Keratinocyte (primary cell): ENCODE results near the gene OLFML3. TPM values are rescaled to one million over a fixed set of nuclear protein-coding genes. Genes with fewer than 3 reads are reported as not detected.

Experiments used
- DNase-seq: peaks from one replicate; pipeline ENCODE4 v3.0.0-alpha.2; 2011; ENCODE audit warnings: low read depth, missing footprints, low spot score
- FAIRE-seq: peaks from 2 replicates; lab custom pipeline; 2011; peaks lifted over from hg19 to GRCh38; lab: Jason Lieb, UNC
- H2AFZ ChIP-seq: 2 replicates; pipeline ENCODE4 v1.6.0; 2012; ENCODE audit warnings: low read length, control low read depth, inconsistent platforms; ENCODE audit not compliant: control insufficient read depth
- H3K27ac ChIP-seq: 2 replicates; pipeline ENCODE4 v1.5.1; 2011; ENCODE audit warnings: low read length; ENCODE audit not compliant: control insufficient read depth, insufficient read depth
- H3K27me3 ChIP-seq: 3 replicates; pipeline ENCODE4 v1.6.0; 2011; ENCODE audit warnings: low read length; ENCODE audit not compliant: control insufficient read depth, insufficient read depth; ENCODE audit errors: extremely low read depth
- H3K36me3 ChIP-seq, 2 experiments: 2 replicates in 1 of 2; 3 replicates in 1 of 2; pipeline ENCODE4 v1.5.1; 2011; ENCODE audit warnings: low read length in 2 of 2, mild to moderate bottlenecking in 1 of 2; ENCODE audit not compliant: control insufficient read depth in 2 of 2, insufficient read depth in 2 of 2; ENCODE audit errors: extremely low read depth in 1 of 2
- H3K4me1 ChIP-seq: 3 replicates; pipeline ENCODE4 v1.5.1; 2011; ENCODE audit warnings: low read length; ENCODE audit not compliant: control insufficient read depth, insufficient read depth; ENCODE audit errors: extremely low read depth
- H3K4me2 ChIP-seq: 3 replicates; pipeline ENCODE4 v1.6.0; 2011; ENCODE audit warnings: low read depth, low read length; ENCODE audit not compliant: control insufficient read depth, insufficient read depth; ENCODE audit errors: extremely low read depth
- H3K4me3 ChIP-seq, 3 experiments: fragments of 200-600 bp in 1 of 3; sonication (generic) in 1 of 3; 2 replicates in 2 of 3; 3 replicates in 1 of 3; pipeline ENCODE4 v1.5.1; 2011 to 2016; ENCODE audit warnings: low read length in 3 of 3, mild to moderate bottlenecking in 3 of 3, control low read depth in 2 of 3, inconsistent platforms in 1 of 3, low read depth in 1 of 3, mixed read lengths in 1 of 3, mixed run types in 1 of 3, moderate library complexity in 1 of 3; ENCODE audit not compliant: control insufficient read depth in 2 of 3, insufficient read depth in 2 of 3; ENCODE audit errors: extremely low read depth in 1 of 3
- H3K79me2 ChIP-seq: 2 replicates; pipeline ENCODE4 v1.6.0; 2012; ENCODE audit warnings: low read length; ENCODE audit not compliant: control insufficient read depth, insufficient read depth
- H3K9ac ChIP-seq: 3 replicates; pipeline ENCODE4 v1.6.0; 2011; ENCODE audit warnings: low read length; ENCODE audit not compliant: control insufficient read depth, insufficient read depth; ENCODE audit errors: extremely low read depth
- H3K9me1 ChIP-seq: 3 replicates; pipeline ENCODE4 v1.6.0; 2011; ENCODE audit warnings: low read length; ENCODE audit not compliant: control insufficient read depth, insufficient read depth; ENCODE audit errors: extremely low read depth
- H3K9me3 ChIP-seq: 2 replicates; pipeline ENCODE4 v1.5.1; 2012; ENCODE audit warnings: low read depth, low read length; ENCODE audit not compliant: control insufficient read depth
- H4K20me1 ChIP-seq: 3 replicates; pipeline ENCODE4 v1.6.0; 2011; ENCODE audit warnings: low read length; ENCODE audit not compliant: control insufficient read depth, insufficient read depth; ENCODE audit errors: extremely low read depth
- EZH2 ChIP-seq: IDR thresholded peaks from one replicate; pipeline ENCODE4 v1.6.1; 2012; ENCODE audit warnings: inconsistent platforms, mild to moderate bottlenecking, low read length, moderate library complexity
- dilution Hi-C: fragments of 300-500 bp; cut with MboI; formaldehyde crosslinking; loops from one replicate; pipeline ENCODE4 v1.7.0; 2020; ENCODE audit warnings: low sequenced_read_pairs; ENCODE audit not compliant: extremely low pct_ligation_motif_present
- polyA minus RNA-seq, 3 experiments: library from RNA; depleted of rRNA, polyadenylated mRNA; stranded (reverse); fragments of >200 nt; gene quantifications; 1 replicate in 1 of 3; 2 replicates in 1 of 3; 3 replicates in 1 of 3; pipeline ENCODE4 v1.2.3, GENCODE V29; 2011
- polyA plus RNA-seq, 5 experiments: library from polyadenylated mRNA; depleted of rRNA in 3 of 5; stranded (reverse) in 3 of 5; stranded (forward) in 1 of 5; unstranded in 1 of 5; fragments of >200 nt; gene quantifications; 1 replicate in 1 of 5; 2 replicates in 3 of 5; 3 replicates in 1 of 5; pipeline versions ENCODE4 v1.2.1 to v1.2.3, GENCODE V29; 2011 to 2012; ENCODE audit warnings: missing spikeins in 2 of 5, low read depth in 1 of 5, low replicate concordance in 1 of 5
- TF ChIP-seq, protein P1 (sequence below), 3 experiments: IDR thresholded peaks in 1 of 3; conservative IDR thresholded peaks in 1 of 3; optimal IDR thresholded peaks in 1 of 3; 2 replicates in 2 of 3; 3 replicates in 1 of 3; pipeline versions ENCODE3 to v1.5.1; 2011; ENCODE audit warnings: low read length in 3 of 3, mild to moderate bottlenecking in 3 of 3, moderate library complexity in 2 of 3, control low read depth in 1 of 3, inconsistent platforms in 1 of 3; ENCODE audit not compliant: insufficient read depth in 2 of 3; ENCODE audit errors: extremely low read depth in 1 of 3

The OLFML3 gene
- polyA plus RNA-seq (2.3 to 4.4 TPM (median 2.8 TPM) in 3 replicates), polyA minus RNA-seq (2.6 to 3.9 TPM (median 2.9 TPM) in 3 replicates)
- not detected for polyA plus RNA-seq (2011; ENCODE audit: low read depth)
- 1.1 and 1.3 TPM in 2 replicates for polyA plus RNA-seq (2011; cell fraction: cytosol; rRNA removed)
- 3.6 and 3.7 TPM in 2 replicates for polyA plus RNA-seq (2011; cell fraction: nucleus; rRNA removed)
- polyA plus RNA-seq (2012; ENCODE audit: low replicate concordance): 3.8 TPM in 1 of 2 replicates, not detected in the other
- polyA minus RNA-seq (2011; cell fraction: cytosol; rRNA and poly(A)+ RNA removed): 0.96 TPM
- polyA minus RNA-seq (2011; cell fraction: nucleus; rRNA and poly(A)+ RNA removed): 1.1 and 1.8 TPM in 2 replicates

- Histone ChIP-seq H3K9me3 (no peaks in the 10 kb centered on the region), H3K4me2 (peak within 1 kb of the TSS; percentile 82), H4K20me1 (no peaks in the 10 kb centered on the region), H3K79me2 (no peaks in the 10 kb centered on the region), H3K36me3 (peaks cover 0 to 1% of the 10 kb centered on the region in 2 experiments), H3K9ac (peak within 1 kb of the TSS; percentile 13), H3K4me3 (peak within 1 kb of the TSS in 2 of 3 experiments; percentile 31 to 46), H3K27ac (peak within 1 kb of the TSS; percentile 36), H3K4me1 (peaks cover 11% of the 10 kb centered on the region), H3K27me3 (no peaks in the 10 kb centered on the region), H3K9me1 (no peaks in the 10 kb centered on the region), H2AFZ (peak within 1 kb of the TSS; percentile 24)
- no peak for TF ChIP-seq EZH2
- TF ChIP-seq, protein P1, sequence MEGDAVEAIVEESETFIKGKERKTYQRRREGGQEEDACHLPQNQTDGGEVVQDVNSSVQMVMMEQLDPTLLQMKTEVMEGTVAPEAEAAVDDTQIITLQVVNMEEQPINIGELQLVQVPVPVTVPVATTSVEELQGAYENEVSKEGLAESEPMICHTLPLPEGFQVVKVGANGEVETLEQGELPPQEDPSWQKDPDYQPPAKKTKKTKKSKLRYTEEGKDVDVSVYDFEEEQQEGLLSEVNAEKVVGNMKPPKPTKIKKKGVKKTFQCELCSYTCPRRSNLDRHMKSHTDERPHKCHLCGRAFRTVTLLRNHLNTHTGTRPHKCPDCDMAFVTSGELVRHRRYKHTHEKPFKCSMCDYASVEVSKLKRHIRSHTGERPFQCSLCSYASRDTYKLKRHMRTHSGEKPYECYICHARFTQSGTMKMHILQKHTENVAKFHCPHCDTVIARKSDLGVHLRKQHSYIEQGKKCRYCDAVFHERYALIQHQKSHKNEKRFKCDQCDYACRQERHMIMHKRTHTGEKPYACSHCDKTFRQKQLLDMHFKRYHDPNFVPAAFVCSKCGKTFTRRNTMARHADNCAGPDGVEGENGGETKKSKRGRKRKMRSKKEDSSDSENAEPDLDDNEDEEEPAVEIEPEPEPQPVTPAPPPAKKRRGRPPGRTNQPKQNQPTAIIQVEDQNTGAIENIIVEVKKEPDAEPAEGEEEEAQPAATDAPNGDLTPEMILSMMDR (optimal IDR thresholded peaks at IDR 0.05 in 1 of 3, IDR thresholded peaks at IDR 0.05 in 1 of 3, conservative IDR thresholded peaks at IDR 0.05 in 1 of 3; ENCODE audit: extremely low read depth in 1 of 3, insufficient read depth in 2 of 3, low read length in 3 of 3): peak; percentile 60 to 81 (median 72)
- dilution Hi-C loops: no loop called here
- DNase-seq (peak; percentile 69), FAIRE-seq (peak; percentile 76)
Measured at GRCh38 chr1:113978863-113979702, at the start of gene OLFML3. Gene OLFML3 (plus strand): TSS chr1:113979474. CDS start chr1:113979517, 43 bp downstream.

- Histone ChIP-seq H2AFZ (peak overlapping the region; percentile 85), H3K4me3 (peak overlapping the region; percentile 89 to 91 (median 90)), H3K27ac (peak overlapping the region; percentile 94), H3K9ac (peak overlapping the region; percentile 94), H3K27me3 (no peaks in the 10 kb centered on the region), H3K9me3 (no peaks in the 10 kb centered on the region), H3K36me3 (no peaks in the 10 kb centered on the region), H4K20me1 (peaks cover 2% of the 10 kb centered on the region), H3K9me1 (no peaks in the 10 kb centered on the region), H3K4me1 (peaks cover 21% of the 10 kb centered on the region), H3K79me2 (peaks cover 50% of the 10 kb centered on the region), H3K4me2 (peak overlapping the region; percentile 100)
- TF ChIP-seq EZH2: no peak
- TF ChIP-seq, protein P1 (optimal IDR thresholded peaks at IDR 0.05 in 1 of 3, IDR thresholded peaks at IDR 0.05 in 1 of 3, conservative IDR thresholded peaks at IDR 0.05 in 1 of 3; ENCODE audit: extremely low read depth in 1 of 3, insufficient read depth in 2 of 3, low read length in 3 of 3): peak in 1 of 3 experiments; percentile 8
- DNase-seq (no peak), FAIRE-seq (peak; percentile 60)
- dilution Hi-C loops: no loop called here
Measured at GRCh38 chr1:113929750-113930498, 49.4 kb upstream of the OLFML3 start.
